ENCODE measurements around the gene MRPL33. TPM values are rescaled to one million over a fixed set of nuclear protein-coding genes. Genes with fewer than 3 reads are reported as not detected.

Gene MRPL33
- total RNA-seq, 3 donors from 2014 or later: 43.4 to 88.2 (median 53.8) TPM

DNA sequence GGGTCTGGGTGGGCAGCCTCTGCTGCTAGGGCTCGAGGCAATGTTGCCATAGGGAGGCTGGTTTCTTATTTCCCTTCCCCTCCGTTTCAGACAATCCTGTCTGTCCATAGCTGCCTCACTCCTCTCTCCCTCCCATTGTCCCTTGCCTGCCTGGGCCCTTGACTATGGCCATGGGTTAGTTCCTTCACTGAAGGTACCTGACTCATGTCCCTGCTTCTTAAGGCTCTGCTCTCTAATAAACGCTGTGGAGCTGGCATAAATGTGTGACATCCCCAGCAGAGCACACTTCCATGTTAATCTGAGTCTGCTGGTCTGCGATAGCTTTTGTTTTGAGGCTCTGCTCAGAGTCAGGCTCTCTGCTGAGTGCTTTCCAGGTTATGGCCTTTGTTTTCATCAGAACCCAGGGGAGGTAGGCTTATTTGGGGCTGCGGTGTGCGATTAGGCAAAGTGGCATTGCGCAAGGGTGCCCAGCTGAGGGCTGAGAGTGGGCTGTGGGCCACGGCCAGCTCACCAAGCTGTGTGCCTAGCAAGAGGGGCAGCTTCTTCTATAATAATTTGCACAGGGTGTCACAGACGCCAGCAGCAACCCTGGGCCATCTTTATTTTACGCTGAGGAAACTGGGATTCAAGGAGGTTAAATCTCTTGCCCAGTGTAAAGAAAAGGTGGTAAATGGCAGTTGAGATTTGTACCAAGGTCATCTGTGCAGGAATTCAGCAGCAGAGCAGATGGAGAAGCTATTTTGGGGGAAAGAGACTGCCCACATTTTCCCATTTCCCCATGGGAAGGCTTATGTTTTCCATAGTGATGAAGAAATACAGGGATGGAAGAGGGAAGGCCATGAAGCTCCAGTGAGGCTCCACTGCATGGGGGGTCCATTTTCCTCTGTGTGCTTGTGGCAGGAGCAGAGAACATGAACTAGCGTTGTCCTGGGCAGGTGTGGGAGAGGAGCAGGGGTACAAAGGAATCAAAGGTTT is 25.6 kb downstream of the MRPL33 start:
- intact Hi-C loops (cut with DNase I, micrococcal nuclease): no loop called here
- no peaks in the 10 kb centered on the region for H3K36me3 ChIP-seq (ENCODE audit: low read depth)
- H3K4me1 ChIP-seq (ENCODE audit: low read depth): no peaks in the 10 kb centered on the region
- TF ChIP-seq, protein P1, sequence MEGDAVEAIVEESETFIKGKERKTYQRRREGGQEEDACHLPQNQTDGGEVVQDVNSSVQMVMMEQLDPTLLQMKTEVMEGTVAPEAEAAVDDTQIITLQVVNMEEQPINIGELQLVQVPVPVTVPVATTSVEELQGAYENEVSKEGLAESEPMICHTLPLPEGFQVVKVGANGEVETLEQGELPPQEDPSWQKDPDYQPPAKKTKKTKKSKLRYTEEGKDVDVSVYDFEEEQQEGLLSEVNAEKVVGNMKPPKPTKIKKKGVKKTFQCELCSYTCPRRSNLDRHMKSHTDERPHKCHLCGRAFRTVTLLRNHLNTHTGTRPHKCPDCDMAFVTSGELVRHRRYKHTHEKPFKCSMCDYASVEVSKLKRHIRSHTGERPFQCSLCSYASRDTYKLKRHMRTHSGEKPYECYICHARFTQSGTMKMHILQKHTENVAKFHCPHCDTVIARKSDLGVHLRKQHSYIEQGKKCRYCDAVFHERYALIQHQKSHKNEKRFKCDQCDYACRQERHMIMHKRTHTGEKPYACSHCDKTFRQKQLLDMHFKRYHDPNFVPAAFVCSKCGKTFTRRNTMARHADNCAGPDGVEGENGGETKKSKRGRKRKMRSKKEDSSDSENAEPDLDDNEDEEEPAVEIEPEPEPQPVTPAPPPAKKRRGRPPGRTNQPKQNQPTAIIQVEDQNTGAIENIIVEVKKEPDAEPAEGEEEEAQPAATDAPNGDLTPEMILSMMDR (IDR thresholded peaks at IDR 0.05): no peak
- no peaks in the 10 kb centered on the region for H3K9me3 ChIP-seq
- H3K4me3 ChIP-seq: no peak overlapping the region
- no peak for ATAC-seq
- no peak for DNase-seq

DNA sequence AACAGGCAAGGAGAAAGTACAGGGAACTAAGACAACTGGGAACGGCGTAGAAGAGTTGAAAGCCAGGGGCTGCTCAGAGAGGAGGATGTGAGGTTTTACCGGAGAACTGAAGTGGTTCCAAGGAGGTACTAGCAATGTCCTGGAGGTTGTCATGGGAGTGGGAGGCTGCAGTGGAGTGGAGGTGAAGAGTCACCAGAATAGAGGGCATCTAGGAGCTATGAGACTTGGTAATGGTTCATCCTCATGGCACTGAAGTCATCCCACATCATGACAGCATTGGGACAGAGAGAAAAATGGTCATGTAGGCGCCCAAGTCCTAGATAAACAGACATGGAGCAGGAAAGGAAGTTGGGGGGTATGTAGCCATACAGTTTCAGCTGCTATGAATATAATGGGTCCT is 26.3 kb downstream of the MRPL33 start:
- TF ChIP-seq, protein P1 (IDR thresholded peaks at IDR 0.05): no peak
- H3K4me3 ChIP-seq: no peak overlapping the region
- H3K36me3 ChIP-seq (ENCODE audit: low read depth): no peaks in the 10 kb centered on the region
- intact Hi-C loops (cut with DNase I, micrococcal nuclease): no loop called here
- ATAC-seq: no peak
- H3K4me1 ChIP-seq (ENCODE audit: low read depth): no peaks in the 10 kb centered on the region
- no peaks in the 10 kb centered on the region for H3K9me3 ChIP-seq
- no peak for DNase-seq

DNA sequence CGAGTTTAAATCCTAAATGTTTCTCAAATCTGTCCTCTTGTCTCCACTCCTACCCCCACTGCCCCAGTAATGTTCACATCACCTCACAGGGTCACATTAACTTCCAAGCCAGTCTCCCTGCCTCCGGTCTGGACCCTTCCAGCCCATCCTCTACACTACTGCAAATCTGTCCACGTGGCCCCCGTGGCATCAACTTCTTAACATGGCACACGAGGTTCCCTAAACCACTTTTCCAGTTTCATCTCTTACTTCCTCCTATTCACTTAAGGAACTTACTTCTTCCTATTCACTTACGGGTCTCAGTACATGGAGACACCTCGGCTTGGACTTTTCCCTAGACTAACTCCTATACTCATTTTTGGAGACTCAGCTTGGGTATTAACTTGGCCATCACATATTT is 27.0 kb downstream of the MRPL33 start:
- no peak for DNase-seq
- no peak overlapping the region for H3K4me3 ChIP-seq

DNA sequence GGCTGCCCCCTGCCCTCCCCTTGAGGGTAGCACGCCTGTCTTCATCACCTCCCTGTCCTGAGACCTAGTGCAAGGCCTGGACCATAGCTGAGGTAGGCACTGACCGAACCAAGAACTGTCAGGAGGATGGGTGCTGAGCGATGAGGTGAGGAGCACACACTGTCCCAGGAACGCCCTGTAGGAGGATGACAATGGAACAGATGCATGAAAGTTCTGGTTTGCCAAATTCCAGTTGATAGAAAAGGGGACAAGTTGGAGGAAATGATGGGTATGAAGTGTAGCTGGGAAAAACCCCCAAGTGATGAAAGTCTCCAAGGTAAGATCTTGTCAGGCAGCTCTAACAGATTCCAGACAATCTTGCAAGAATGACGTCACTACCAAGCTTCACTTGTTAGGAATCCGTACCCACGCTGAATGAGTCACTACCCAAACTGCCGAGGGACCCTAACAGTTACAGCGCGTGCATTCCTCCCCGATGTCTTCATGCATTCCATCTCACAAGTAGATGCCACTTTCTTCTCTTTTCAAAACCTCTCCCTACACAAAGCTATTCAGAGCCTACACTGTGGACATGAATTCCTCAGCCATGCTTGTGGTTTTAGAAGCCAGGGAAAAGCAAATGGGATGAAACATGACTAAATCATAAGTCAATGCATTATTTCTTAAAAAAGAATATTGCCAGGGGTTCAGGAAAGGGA is 27.6 kb downstream of the MRPL33 start:
- Histone ChIP-seq H3K36me3 (ENCODE audit: low read depth) (no peaks in the 10 kb centered on the region), H3K4me3 (no peak overlapping the region), H3K9me3 (no peaks in the 10 kb centered on the region), H3K4me1 (ENCODE audit: low read depth) (no peaks in the 10 kb centered on the region)
- intact Hi-C loops (cut with DNase I, micrococcal nuclease): no loop called here
- peak; percentile 53 for ATAC-seq
- no peak for DNase-seq
- TF ChIP-seq, protein P1 (IDR thresholded peaks at IDR 0.05): no peak

More for the DNA sequence above, 27.0 kb downstream of the MRPL33 start:
- Histone ChIP-seq H3K9me3 (no peaks in the 10 kb centered on the region), H3K36me3 (ENCODE audit: low read depth) (no peaks in the 10 kb centered on the region), H3K4me1 (ENCODE audit: low read depth) (no peaks in the 10 kb centered on the region)
- intact Hi-C loops (cut with DNase I, micrococcal nuclease): no loop called here
- no peak for ATAC-seq
- TF ChIP-seq, protein P1 (IDR thresholded peaks at IDR 0.05): no peak

DNA sequence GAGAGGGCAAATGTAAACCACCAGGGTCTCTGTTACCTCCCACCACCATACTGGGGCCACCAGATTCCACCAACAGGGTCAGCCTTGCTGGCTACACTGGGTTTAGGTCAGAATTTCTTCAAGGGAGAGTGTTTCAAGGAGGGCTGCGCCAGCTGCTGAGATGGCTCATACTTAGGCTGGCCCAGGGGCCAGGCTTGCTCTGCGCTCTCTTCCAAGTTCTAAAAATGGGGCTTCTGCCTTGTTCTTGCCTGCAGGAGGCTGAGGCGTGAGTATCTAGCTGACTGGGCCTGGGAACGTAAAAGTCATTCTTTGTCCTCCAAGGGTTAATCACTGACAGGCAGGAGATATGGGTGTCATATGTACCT is 28.1 kb downstream of the MRPL33 start:
- intact Hi-C loops (cut with DNase I, micrococcal nuclease): no loop called here
- TF ChIP-seq, protein P1 (IDR thresholded peaks at IDR 0.05): no peak
- H3K36me3 ChIP-seq (ENCODE audit: low read depth): no peaks in the 10 kb centered on the region
- no peak for DNase-seq
- no peak overlapping the region for H3K4me3 ChIP-seq
- H3K9me3 ChIP-seq: no peaks in the 10 kb centered on the region
- no peaks in the 10 kb centered on the region for H3K4me1 ChIP-seq (ENCODE audit: low read depth)
- ATAC-seq: no peak
